Breast epithelium (tissue), 4 donors: ENCODE results near the gene SNX2. TPM values are rescaled to one million over a fixed set of nuclear protein-coding genes. Genes with fewer than 3 reads are reported as not detected.

Experiments used
- DNase-seq, 2 donors: peaks; one replicate each; pipeline ENCODE4 v3.0.0-alpha.2; 2019; ENCODE audit warnings: low spot score in 2 of 2
- H3K27ac ChIP-seq, 2 donors: fragments of 200-600 bp; sonication (generic) in 1 of 2; one replicate each; pipeline ENCODE4 v1.5.1; 2016 to 2019; ENCODE audit warnings: mild to moderate bottlenecking in 1 of 2
- H3K27me3 ChIP-seq, 2 donors: fragments of 200-600 bp; sonication (generic) in 1 of 2; one replicate each; pipeline versions ENCODE4 v1.5.1 to v1.6.0; 2017 to 2019; ENCODE audit warnings: control low read depth in 1 of 2, mild to moderate bottlenecking in 1 of 2
- H3K36me3 ChIP-seq: fragments of 200-600 bp; one replicate; pipeline ENCODE4 v1.5.1; 2019
- H3K4me1 ChIP-seq, 2 donors: fragments of 200-600 bp; sonication (generic); one replicate each; pipeline ENCODE4 v1.5.1; 2016 to 2019; ENCODE audit warnings: control low read depth in 1 of 2
- H3K4me3 ChIP-seq, 3 donors: fragments of 200-600 bp; sonication (generic); 1 replicate in 2 of 3; 2 replicates in 1 of 3; pipeline ENCODE4 v1.5.1; 2016 to 2019; ENCODE audit warnings: mild to moderate bottlenecking in 3 of 3, moderate library complexity in 2 of 3
- H3K9me3 ChIP-seq, 2 donors: fragments of 200-600 bp; sonication (generic) in 1 of 2; one replicate each; pipeline ENCODE4 v1.5.1; 2016 to 2019; ENCODE audit warnings: control low read depth in 1 of 2
- CTCF ChIP-seq, 3 donors: fragments of 450-650 bp; IDR thresholded peaks; one replicate each; pipeline ENCODE4 v1.5.1; 2016 to 2017; ENCODE audit warnings: antibody characterized with exemption in 3 of 3, mild to moderate bottlenecking in 3 of 3, moderate library complexity in 3 of 3
- POLR2A ChIP-seq: fragments of 450-650 bp; IDR thresholded peaks from one replicate; pipeline ENCODE4 v1.6.1; 2016; ENCODE audit warnings: antibody characterized with exemption, mild to moderate bottlenecking, moderate library complexity
- POLR2AphosphoS5 ChIP-seq, 3 donors: sonication (generic); formaldehyde crosslinking; IDR thresholded peaks; one replicate each; pipeline ENCODE4 v1.6.1; 2017; ENCODE audit warnings: antibody characterized with exemption in 3 of 3
- intact Hi-C: fragments of 100-400 bp; cut with DNase I; formaldehyde crosslinking; loops from one replicate; pipeline ENCODE4 v1.15.1; 2023; ENCODE audit warnings: low total_unique reads
- total RNA-seq, 3 donors: library from RNA; depleted of rRNA; stranded (reverse); fragments of >200 nt; gene quantifications; one replicate each; pipeline ENCODE4 v1.1.0, GENCODE V29; 2016

Gene SNX2
- total RNA-seq, 3 donors from 2014 or later: 75.7 to 102 (median 79.8) TPM

- Histone ChIP-seq H3K27ac (no peak overlapping the region), H3K27me3 (no peaks in the 10 kb centered on the region), H3K4me1 (no peaks in the 10 kb centered on the region), H3K36me3 (no peaks in the 10 kb centered on the region), H3K4me3 (no peak overlapping the region), H3K9me3 (no peaks in the 10 kb centered on the region)
- TF ChIP-seq POLR2AphosphoS5 (IDR thresholded peaks at IDR 0.05): no peak
- no peak for TF ChIP-seq CTCF (IDR thresholded peaks at IDR 0.05)
- TF ChIP-seq POLR2A: no peak
- intact Hi-C loops: no loop called here
- DNase-seq: no peak
Measured at GRCh38 chr5:122836947-122837346, 62.1 kb downstream of the SNX2 start.

DNA sequence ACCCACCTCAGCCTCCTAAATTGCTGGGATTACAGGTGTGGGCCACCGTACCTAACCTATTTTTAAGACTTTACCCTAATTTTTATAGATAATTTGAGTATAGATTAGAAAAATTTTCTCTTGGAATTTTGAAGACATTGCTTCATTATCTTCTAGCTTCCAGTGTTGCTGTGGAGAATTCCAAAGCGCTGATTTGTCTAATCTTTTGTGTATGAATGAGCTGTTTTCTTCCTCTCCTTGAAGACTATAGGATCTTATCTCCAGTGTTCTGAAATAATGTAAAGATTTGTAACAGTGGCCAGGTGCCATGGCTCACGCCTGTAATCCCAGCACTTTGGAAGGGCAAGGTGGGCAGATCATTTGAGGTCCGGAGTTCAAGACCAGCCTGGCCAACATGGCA, 64.9 kb downstream of the SNX2 start:
- H3K4me3 ChIP-seq: no peak overlapping the region
- H3K27ac ChIP-seq: no peak overlapping the region
- no peaks in the 10 kb centered on the region for H3K9me3 ChIP-seq
- H3K4me1 ChIP-seq: no peaks in the 10 kb centered on the region
- DNase-seq: no peak
- TF ChIP-seq POLR2A: no peak
- no peak for TF ChIP-seq POLR2AphosphoS5 (IDR thresholded peaks at IDR 0.05)
- no peak for TF ChIP-seq CTCF (IDR thresholded peaks at IDR 0.05)
- intact Hi-C loops: no loop called here
- H3K27me3 ChIP-seq: no peaks in the 10 kb centered on the region
- H3K36me3 ChIP-seq: no peaks in the 10 kb centered on the region

DNA sequence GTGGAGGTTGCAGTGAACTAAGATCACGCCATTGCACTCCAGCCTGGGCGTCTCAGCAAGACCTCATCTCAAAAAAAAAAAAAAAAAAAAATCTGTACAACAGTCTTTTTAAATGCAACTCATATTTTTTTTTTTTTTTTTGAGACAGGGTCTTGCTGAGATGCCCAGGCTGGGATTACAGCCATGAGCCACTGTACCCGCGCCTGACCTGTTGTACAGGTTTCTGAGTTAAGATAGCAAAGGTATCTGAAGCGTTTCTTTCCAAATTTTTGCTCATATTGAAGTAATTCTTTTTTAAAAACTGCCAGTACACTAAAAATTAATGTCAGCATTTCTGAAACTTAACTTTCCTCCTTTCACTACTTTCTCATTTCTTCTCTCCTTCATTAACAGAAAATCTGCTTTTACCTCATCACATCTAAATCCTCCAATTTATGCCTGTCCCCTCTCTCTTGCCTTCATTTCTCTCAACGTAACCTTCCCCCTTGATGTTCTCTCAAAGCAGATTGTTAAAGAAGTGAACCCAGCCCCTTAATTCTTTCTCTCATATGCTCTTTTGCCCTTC, 67.2 kb downstream of the SNX2 start:
- Histone ChIP-seq H3K27ac (no peak overlapping the region), H3K9me3 (no peaks in the 10 kb centered on the region), H3K4me1 (no peaks in the 10 kb centered on the region), H3K4me3 (no peak overlapping the region), H3K27me3 (no peaks in the 10 kb centered on the region), H3K36me3 (no peaks in the 10 kb centered on the region)
- intact Hi-C loops: no loop called here
- DNase-seq: no peak
- TF ChIP-seq POLR2A (no peak), CTCF (IDR thresholded peaks at IDR 0.05) (no peak), POLR2AphosphoS5 (IDR thresholded peaks at IDR 0.05) (no peak)

DNA sequence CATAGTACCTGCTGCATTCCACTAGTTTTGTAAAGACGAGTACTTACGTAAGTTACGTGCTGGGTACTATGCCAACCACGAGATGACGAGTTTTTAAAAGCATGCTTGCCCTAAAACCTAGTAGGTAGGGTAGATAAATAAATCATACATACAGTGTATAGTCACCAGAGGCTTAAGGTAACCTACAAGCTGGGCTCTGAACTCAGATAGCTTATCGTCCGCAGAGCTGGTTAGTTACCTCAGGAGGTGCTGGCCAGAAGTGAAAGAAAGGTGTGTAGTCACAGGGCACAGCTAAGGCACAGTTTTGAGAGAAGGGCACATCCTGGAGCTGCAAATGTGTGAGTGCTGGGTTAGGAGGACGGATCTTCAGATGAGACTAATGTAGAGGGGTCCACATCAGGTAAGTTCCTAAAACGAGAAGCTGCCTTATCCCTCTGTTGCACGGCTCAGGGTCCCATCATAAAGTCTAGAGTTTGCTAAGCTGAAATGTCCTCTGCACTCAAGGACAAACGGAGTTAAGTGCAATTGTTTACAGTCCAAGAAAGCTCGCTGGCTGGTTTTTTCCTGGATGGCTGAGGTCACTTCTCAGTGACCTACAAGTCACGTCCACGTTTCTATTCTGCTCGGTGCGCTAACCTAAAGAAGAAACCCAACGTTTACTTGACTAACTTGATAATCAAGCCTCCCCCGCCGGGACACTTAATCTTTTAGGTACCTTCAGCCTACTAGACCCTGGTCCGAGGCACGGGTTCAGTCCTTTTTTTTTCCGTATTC, 69.4 kb downstream of the SNX2 start:
- no peak for DNase-seq
- Histone ChIP-seq H3K27ac (peak overlapping the region; percentile 91 to 98), H3K4me3 (peak overlapping the region; percentile 98), H3K36me3 (no peaks in the 10 kb centered on the region), H3K4me1 (no peaks in the 10 kb centered on the region), H3K27me3 (no peaks in the 10 kb centered on the region), H3K9me3 (no peaks in the 10 kb centered on the region)
- intact Hi-C loops: no loop called here
- TF ChIP-seq POLR2AphosphoS5 (IDR thresholded peaks at IDR 0.05): no peak
- no peak for TF ChIP-seq POLR2A
- no peak for TF ChIP-seq CTCF (IDR thresholded peaks at IDR 0.05)

DNA sequence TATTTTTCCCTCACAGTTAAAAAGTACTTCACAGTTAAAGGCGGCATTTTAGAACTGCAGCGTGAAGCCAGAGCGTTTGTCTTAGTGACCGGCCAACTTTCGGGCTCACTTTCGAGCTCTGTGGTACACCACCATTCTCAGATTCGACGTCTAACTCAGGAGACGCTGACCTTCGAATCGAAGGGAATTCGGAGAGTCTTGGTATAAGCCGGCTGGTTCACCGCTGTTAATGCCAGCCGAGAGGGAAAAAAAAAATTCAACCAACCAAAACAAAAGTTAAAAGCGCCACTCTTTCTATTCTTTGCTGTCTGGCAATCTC, 70.0 kb downstream of the SNX2 start:
- TF ChIP-seq POLR2A: no peak
- no peak for TF ChIP-seq POLR2AphosphoS5 (IDR thresholded peaks at IDR 0.05)
- Histone ChIP-seq H3K36me3 (no peaks in the 10 kb centered on the region), H3K9me3 (no peaks in the 10 kb centered on the region), H3K4me3 (peak overlapping the region; percentile 98), H3K27ac (peak overlapping the region; percentile 91 to 98), H3K4me1 (no peaks in the 10 kb centered on the region), H3K27me3 (no peaks in the 10 kb centered on the region)
- intact Hi-C loops: no loop called here
- no peak for DNase-seq
